GM20000 (cell line): ENCODE data around the gene EGR4.

Experiments
- DNase-seq: peaks from one replicate; pipeline ENCODE4 v3.0.0; 2012; ENCODE audit warnings: low spot score
- CTCF ChIP-seq: IDR thresholded peaks from 2 replicates; pipeline ENCODE4 v1.5.1; 2012; ENCODE audit warnings: mild to moderate bottlenecking, control low read depth; ENCODE audit errors: extremely low read depth, missing control alignments

The EGR4 gene

GRCh38 chr2:73257425-73258125 is 35.8 kb downstream of the EGR4 start:
- no peak for TF ChIP-seq CTCF

GRCh38 chr2:73257021-73257420 is 36.3 kb downstream of the EGR4 start:
- TF ChIP-seq CTCF = no peak
- no peak for DNase-seq

More at GRCh38 chr2:73257425-73258125, 35.8 kb downstream of the EGR4 start:
- no peak for DNase-seq

DNA sequence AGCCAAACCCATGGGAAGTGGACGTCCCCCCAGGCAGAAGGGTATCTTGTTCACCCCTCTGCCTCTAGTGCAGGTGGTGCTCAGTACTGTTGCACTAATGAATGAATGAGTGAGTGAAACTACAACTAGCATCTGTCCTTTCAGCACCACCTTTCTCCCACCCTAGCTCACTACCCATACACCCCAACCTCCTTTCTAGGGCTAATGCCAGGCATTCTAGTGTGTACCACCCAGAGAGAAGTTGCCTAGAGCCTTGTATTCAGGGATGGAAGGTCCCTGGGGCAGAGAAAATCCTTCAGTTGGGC is 36.8 kb downstream of the EGR4 start:
- no peak for DNase-seq
- TF ChIP-seq CTCF = no peak

GRCh38 chr2:73255907-73256617 is 37.3 kb downstream of the EGR4 start:
- DNase-seq = no peak
- TF ChIP-seq CTCF = no peak

DNA sequence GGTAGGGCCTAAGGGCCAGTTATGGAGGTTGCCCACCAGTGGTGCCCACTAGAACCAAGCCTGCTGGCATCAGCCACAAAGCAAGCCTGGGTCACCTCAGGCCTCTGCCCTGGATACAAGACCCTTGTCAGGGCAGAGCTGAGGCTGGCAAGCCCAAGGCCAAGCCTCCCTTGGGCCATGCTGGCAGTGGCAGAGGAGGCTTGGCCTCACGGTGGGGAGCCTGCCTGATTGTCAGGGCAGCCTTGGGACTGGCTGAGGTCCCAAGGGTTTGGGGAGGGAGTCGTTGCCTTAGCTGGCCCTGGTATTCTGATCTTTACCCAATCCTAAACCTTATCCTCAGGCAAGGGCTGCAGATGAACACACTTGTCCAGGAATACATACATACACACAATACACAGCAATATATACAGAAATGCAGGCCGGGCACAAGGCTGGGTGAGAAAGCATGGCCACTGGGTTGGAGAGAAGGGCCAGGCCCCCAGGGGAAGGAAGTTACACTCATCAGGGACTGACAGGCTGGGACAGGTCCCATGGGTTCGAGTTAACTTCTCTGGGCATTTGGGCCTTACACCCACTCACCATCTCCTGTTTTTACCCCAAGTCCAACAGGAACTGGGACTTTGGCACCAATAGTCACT is 38.2 kb downstream of the EGR4 start:
- no peak for TF ChIP-seq CTCF
- DNase-seq = no peak

DNA sequence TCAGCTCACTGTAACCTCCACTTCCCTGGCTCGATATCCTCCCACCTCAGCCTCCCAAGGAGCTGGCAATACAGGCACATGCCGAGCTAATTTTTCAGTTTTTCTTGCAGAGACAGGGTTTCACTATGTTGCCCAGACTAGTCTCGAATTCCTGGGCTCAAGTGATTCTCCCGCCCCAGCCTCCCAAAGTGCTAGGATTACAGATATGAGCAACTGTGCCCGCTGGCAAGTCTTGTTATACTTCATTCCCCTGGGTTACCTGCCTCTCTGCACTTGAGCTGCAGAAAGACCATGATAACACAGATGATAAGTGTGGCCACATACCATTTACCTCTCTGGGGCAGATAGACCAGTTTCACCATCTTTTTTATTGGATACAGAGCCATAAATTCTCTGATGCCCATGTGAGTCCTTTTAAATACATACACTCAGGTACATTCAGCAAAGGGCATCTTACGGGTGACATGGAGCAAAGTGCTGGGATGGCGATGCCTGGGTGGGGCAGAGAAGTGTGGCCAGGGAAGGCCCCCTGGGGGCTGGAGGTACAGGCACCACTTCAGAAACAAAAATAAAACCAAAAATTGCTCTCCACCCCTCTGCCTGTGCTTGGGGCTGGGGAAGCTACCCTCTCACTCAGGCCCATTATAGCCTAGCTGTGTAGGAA is 38.9 kb downstream of the EGR4 start:
- no peak for DNase-seq
- TF ChIP-seq CTCF = no peak

DNA sequence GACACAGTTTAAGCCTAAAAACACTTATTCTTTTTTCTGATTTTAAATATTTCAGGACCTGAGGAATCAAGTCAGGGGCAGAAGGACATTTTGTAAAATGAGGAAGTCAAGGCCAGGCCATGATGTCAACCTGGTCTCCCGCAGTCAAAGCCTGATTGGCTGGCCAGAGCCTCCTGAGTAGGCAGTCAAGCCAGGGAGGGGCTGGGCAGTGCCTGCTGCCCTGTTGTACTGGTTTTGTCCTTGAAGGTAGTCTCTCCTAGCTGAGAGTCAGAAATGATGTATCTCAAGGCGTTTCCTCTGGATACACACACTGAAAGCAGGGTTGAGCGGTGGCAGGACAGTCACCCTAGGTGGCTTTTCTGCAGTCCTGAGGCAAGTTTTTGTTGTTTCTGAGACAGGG is 39.4 kb downstream of the EGR4 start:
- no peak for TF ChIP-seq CTCF

More for the DNA sequence above, 39.4 kb downstream of the EGR4 start:
- DNase-seq = no peak
